DOHH2 (cell line): ENCODE measurements around the gene HSPE1.
"Not testable (repeated sequence)": the region's sequence is repeated elsewhere in the genome, so short reads cannot be mapped to it uniquely, and the experiment has no call there.

Experiments
- EZH2phosphoT487 ChIP-seq: fragments of 200-600 bp; sonication (generic); IDR thresholded peaks from 2 replicates; pipeline ENCODE4 v1.6.1; 2017; ENCODE audit warnings: borderline replicate concordance, mild to moderate bottlenecking, antibody characterized with exemption, low read length, moderate library complexity, mixed read lengths
- TF ChIP-seq, protein P1 (sequence below): fragments of 200-600 bp; sonication (generic); IDR thresholded peaks from one replicate; pipeline ENCODE4 v1.5.1; 2014; ENCODE audit warnings: antibody characterized with exemption, mild to moderate bottlenecking, low read depth, low read length; ENCODE audit not compliant: poor library complexity, severe bottlenecking

DNA sequence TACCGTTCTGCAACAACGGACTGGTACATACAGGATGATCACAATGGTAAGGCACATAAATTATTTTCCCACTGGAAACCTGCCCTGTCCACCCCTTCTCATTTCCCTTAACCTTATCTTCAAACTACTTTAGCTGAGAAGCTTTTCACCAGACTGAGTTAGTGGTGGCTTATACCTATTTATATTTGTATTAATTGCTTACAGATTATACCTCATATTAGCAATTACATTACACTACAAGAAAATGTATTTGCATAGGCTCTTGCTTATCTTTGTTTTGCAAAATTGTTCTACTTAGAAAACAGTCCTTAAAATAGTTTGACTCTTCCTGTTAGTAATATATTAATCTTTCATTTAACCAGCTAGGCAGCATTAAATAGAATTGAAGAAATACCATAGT lies 51.1 kb downstream of the HSPE1 start:
- TF ChIP-seq, protein P1, sequence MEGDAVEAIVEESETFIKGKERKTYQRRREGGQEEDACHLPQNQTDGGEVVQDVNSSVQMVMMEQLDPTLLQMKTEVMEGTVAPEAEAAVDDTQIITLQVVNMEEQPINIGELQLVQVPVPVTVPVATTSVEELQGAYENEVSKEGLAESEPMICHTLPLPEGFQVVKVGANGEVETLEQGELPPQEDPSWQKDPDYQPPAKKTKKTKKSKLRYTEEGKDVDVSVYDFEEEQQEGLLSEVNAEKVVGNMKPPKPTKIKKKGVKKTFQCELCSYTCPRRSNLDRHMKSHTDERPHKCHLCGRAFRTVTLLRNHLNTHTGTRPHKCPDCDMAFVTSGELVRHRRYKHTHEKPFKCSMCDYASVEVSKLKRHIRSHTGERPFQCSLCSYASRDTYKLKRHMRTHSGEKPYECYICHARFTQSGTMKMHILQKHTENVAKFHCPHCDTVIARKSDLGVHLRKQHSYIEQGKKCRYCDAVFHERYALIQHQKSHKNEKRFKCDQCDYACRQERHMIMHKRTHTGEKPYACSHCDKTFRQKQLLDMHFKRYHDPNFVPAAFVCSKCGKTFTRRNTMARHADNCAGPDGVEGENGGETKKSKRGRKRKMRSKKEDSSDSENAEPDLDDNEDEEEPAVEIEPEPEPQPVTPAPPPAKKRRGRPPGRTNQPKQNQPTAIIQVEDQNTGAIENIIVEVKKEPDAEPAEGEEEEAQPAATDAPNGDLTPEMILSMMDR = not testable (repeated sequence)
- not testable (repeated sequence) for TF ChIP-seq EZH2phosphoT487
